H1 (cell line): ENCODE data around the gene TDRD1. TPM values are rescaled to one million over a fixed set of nuclear protein-coding genes. Genes with fewer than 3 reads are reported as not detected.

ENCODE experiments used
- CTCF ChIA-PET: fragments of 300-600 bp; sonication (Branson Sonifier 250); formaldehyde crosslinking; loops from one replicate; lab custom pipeline; 2021; ENCODE audit not compliant: partially characterized antibody; lab: Charles Lee
- POLR2A ChIA-PET: fragments of 300-600 bp; sonication (Branson Sonifier 250); formaldehyde crosslinking; loops from one replicate; lab custom pipeline; 2021; ENCODE audit warnings: inconsistent platforms; ENCODE audit not compliant: partially characterized antibody; lab: Charles Lee
- DNase-seq, 2 experiments: peaks; one replicate each; pipeline versions ENCODE4 v3.0.0 to v3.0.0-alpha.2; 2010 to 2022; ENCODE audit warnings: low spot score in 2 of 2, low read depth in 1 of 2, mixed read lengths in 1 of 2
- FAIRE-seq: peaks from 2 replicates; lab custom pipeline; 2011; peaks lifted over from hg19 to GRCh38; lab: Jason Lieb, UNC
- H2AFZ ChIP-seq: 2 replicates; pipeline ENCODE4 v1.8.1; 2012; ENCODE audit warnings: low read length, inconsistent platforms
- H2AK5ac ChIP-seq: 2 replicates; pipeline ENCODE4 v1.6.1; 2013; ENCODE audit warnings: low read depth, low read length
- H2BK120ac ChIP-seq: replicated peaks from 2 replicates; pipeline ENCODE3; 2013; ENCODE audit warnings: low read depth, low read length, inconsistent platforms
- H2BK12ac ChIP-seq: 2 replicates; pipeline ENCODE4 v1.6.1; 2013; ENCODE audit warnings: low read depth, low read length
- H2BK15ac ChIP-seq: 2 replicates; pipeline ENCODE4 v1.6.1; 2013; ENCODE audit warnings: low read length
- H2BK20ac ChIP-seq: 2 replicates; pipeline ENCODE4 v1.6.1; 2013; ENCODE audit warnings: low read length
- H2BK5ac ChIP-seq: 2 replicates; pipeline ENCODE4 v1.6.1; 2013; ENCODE audit warnings: low read depth, low read length
- H3K14ac ChIP-seq: 2 replicates; pipeline ENCODE4 v1.6.1; 2013; ENCODE audit warnings: inconsistent platforms; ENCODE audit not compliant: insufficient read length
- H3K18ac ChIP-seq: 2 replicates; pipeline ENCODE4 v1.6.1; 2013; ENCODE audit warnings: low read length; ENCODE audit errors: extremely low read depth
- H3K23ac ChIP-seq: 2 replicates; pipeline ENCODE4 v1.6.1; 2013; ENCODE audit warnings: inconsistent platforms; ENCODE audit not compliant: insufficient read length
- H3K23me2 ChIP-seq: 2 replicates; pipeline ENCODE4 v1.6.1; 2013; ENCODE audit warnings: low read depth, low read length
- H3K27ac ChIP-seq: 2 replicates; pipeline ENCODE4 v1.6.1; 2011; ENCODE audit warnings: low read depth, low read length, inconsistent platforms
- H3K27me3 ChIP-seq, 4 experiments: replicated peaks in 1 of 4; 1 replicate in 1 of 4; 2 replicates in 3 of 4; pipeline versions ENCODE4 v1.6.1 to v1.8.1; 2011 to 2013; ENCODE audit warnings: low read length in 3 of 4, mild to moderate bottlenecking in 3 of 4, inconsistent platforms in 2 of 4, mixed read lengths in 2 of 4, moderate library complexity in 1 of 4; ENCODE audit not compliant: control insufficient read depth in 3 of 4, insufficient read depth in 3 of 4; ENCODE audit errors: extremely low read depth in 1 of 4
- H3K36me3 ChIP-seq, 4 experiments: 2 replicates each; pipeline versions ENCODE4 v1.6.1 to v1.8.1; 2011 to 2013; ENCODE audit warnings: mild to moderate bottlenecking in 4 of 4, low read length in 3 of 4, moderate library complexity in 2 of 4, control low read depth in 1 of 4, inconsistent platforms in 1 of 4; ENCODE audit not compliant: insufficient read depth in 4 of 4, control insufficient read depth in 2 of 4
- H3K4ac ChIP-seq: replicated peaks from 2 replicates; pipeline ENCODE3; 2013; ENCODE audit warnings: low read length, low read depth, mixed read lengths, inconsistent platforms; ENCODE audit not compliant: insufficient read length
- H3K4me1 ChIP-seq, 4 experiments: replicated peaks in 1 of 4; 1 replicate in 1 of 4; 2 replicates in 3 of 4; pipeline versions ENCODE4 v1.6.1 to v1.8.1; 2011 to 2013; ENCODE audit warnings: low read length in 3 of 4, inconsistent platforms in 2 of 4, mixed read lengths in 1 of 4; ENCODE audit not compliant: insufficient read depth in 4 of 4, control insufficient read depth in 3 of 4
- H3K4me2 ChIP-seq, 2 experiments: 2 replicates each; pipeline versions ENCODE4 v1.6.1 to v1.8.1; 2011 to 2013; ENCODE audit warnings: low read depth in 2 of 2, low read length in 2 of 2, control low read depth in 1 of 2, inconsistent platforms in 1 of 2, mild to moderate bottlenecking in 1 of 2; ENCODE audit not compliant: insufficient read depth in 1 of 2
- H3K4me3 ChIP-seq, 4 experiments: fragments of 200-600, 300-600 bp in 1 of 4; sonication (generic), shearing (Covaris generic), sonication (Bioruptor Twin) in 1 of 4; 2 replicates each; pipeline versions ENCODE4 v1.5.1 to v1.8.1; 2011 to 2016; ENCODE audit warnings: low read length in 4 of 4, low read depth in 3 of 4, control low read depth in 2 of 4, inconsistent platforms in 2 of 4, mild to moderate bottlenecking in 2 of 4, mixed read lengths in 1 of 4, moderate library complexity in 1 of 4; ENCODE audit not compliant: insufficient read depth in 2 of 4; ENCODE audit errors: extremely low read depth in 1 of 4
- H3K56ac ChIP-seq: replicated peaks from 2 replicates; pipeline ENCODE3; 2013; ENCODE audit warnings: low read depth, mild to moderate bottlenecking, mixed read lengths, low read length, inconsistent platforms; ENCODE audit not compliant: insufficient read length
- H3K79me1 ChIP-seq: 2 replicates; pipeline ENCODE4 v1.6.1; 2013; ENCODE audit warnings: low read depth, low read length, control low read depth
- H3K79me2 ChIP-seq, 2 experiments: 2 replicates each; pipeline versions ENCODE4 v1.6.1 to v1.8.1; 2012 to 2013; ENCODE audit warnings: low read length in 2 of 2, mild to moderate bottlenecking in 2 of 2, inconsistent platforms in 1 of 2; ENCODE audit not compliant: insufficient read depth in 2 of 2, control insufficient read depth in 1 of 2
- H3K9ac ChIP-seq, 4 experiments: replicated peaks in 1 of 4; 1 replicate in 1 of 4; 2 replicates in 3 of 4; pipeline versions ENCODE4 v1.6.1 to v1.8.1; 2011 to 2013; ENCODE audit warnings: low read depth in 3 of 4, low read length in 3 of 4, control low read depth in 2 of 4, mild to moderate bottlenecking in 2 of 4, moderate library complexity in 2 of 4, inconsistent platforms in 1 of 4; ENCODE audit errors: extremely low read depth in 1 of 4
- H3K9me3 ChIP-seq, 2 experiments: 2 replicates each; pipeline versions ENCODE4 v1.6.1 to v1.8.1; 2012 to 2013; ENCODE audit warnings: mild to moderate bottlenecking in 2 of 2, moderate library complexity in 2 of 2, control low read depth in 1 of 2, inconsistent platforms in 1 of 2, low read depth in 1 of 2, low read length in 1 of 2, mixed read lengths in 1 of 2; ENCODE audit not compliant: insufficient read depth in 2 of 2
- H4K20me1 ChIP-seq, 2 experiments: replicated peaks in 1 of 2; 2 replicates each; pipeline versions ENCODE3 to v1.8.1; 2011 to 2013; ENCODE audit warnings: inconsistent platforms in 2 of 2, low read length in 2 of 2, mild to moderate bottlenecking in 1 of 2; ENCODE audit not compliant: insufficient read depth in 2 of 2, control insufficient read depth in 1 of 2
- H4K5ac ChIP-seq: 2 replicates; pipeline ENCODE4 v1.6.1; 2013; ENCODE audit warnings: low read length, low read depth, mixed read lengths, inconsistent platforms; ENCODE audit not compliant: insufficient read length
- H4K8ac ChIP-seq: 2 replicates; pipeline ENCODE4 v1.8.0; 2013; ENCODE audit warnings: mild to moderate bottlenecking, moderate library complexity, low read length, inconsistent platforms; ENCODE audit not compliant: insufficient read depth; ENCODE audit errors: extremely low read depth
- H4K91ac ChIP-seq: replicated peaks from 2 replicates; pipeline ENCODE3; 2013; ENCODE audit warnings: low read length, mixed read lengths, inconsistent platforms; ENCODE audit not compliant: insufficient read length
- CHD1 ChIP-seq: IDR thresholded peaks from 2 replicates; pipeline ENCODE4 v1.6.1; 2012; ENCODE audit warnings: low read depth, low read length, improper control_type of control experiment
- CHD2 ChIP-seq: IDR thresholded peaks from 2 replicates; pipeline ENCODE4 v1.6.1; 2012; ENCODE audit warnings: low read length, improper control_type of control experiment
- EGR1 ChIP-seq: IDR thresholded peaks from 2 replicates; pipeline ENCODE4 v1.6.1; 2011; ENCODE audit warnings: low read depth, low read length, borderline replicate concordance
- KDM4A ChIP-seq: IDR thresholded peaks from one replicate; pipeline ENCODE4 v1.7.1; 2012; ENCODE audit warnings: low read depth, mild to moderate bottlenecking, moderate library complexity, low read length, inconsistent platforms; ENCODE audit not compliant: severe bottlenecking
- KDM5A ChIP-seq: fragments of 200-600 bp; IDR thresholded peaks from 2 replicates; pipeline ENCODE4 v1.7.1; 2012; ENCODE audit warnings: mild to moderate bottlenecking, low read length, inconsistent platforms, mixed read lengths
- POLR2A ChIP-seq, 2 experiments: IDR thresholded peaks; 1 replicate in 1 of 2; 2 replicates in 1 of 2; pipeline ENCODE4 v1.6.1; 2011; ENCODE audit warnings: low read depth in 2 of 2, low read length in 2 of 2, mild to moderate bottlenecking in 2 of 2; ENCODE audit errors: control extremely low read depth in 1 of 2
- RAD21 ChIP-seq, 2 experiments: IDR thresholded peaks in 1 of 2; conservative IDR thresholded peaks in 1 of 2; 2 replicates each; pipeline ENCODE4 v1.6.1; 2011; ENCODE audit warnings: low read depth in 2 of 2, low read length in 2 of 2, improper control_type of control experiment in 1 of 2, inconsistent platforms in 1 of 2, mild to moderate bottlenecking in 1 of 2, moderate library complexity in 1 of 2
- TAF1 ChIP-seq: IDR thresholded peaks from 2 replicates; pipeline ENCODE4 v1.6.1; 2011; ENCODE audit warnings: mild to moderate bottlenecking, low read depth, low read length
- TAF7 ChIP-seq: optimal IDR thresholded peaks from 2 replicates; pipeline ENCODE3; 2011; ENCODE audit warnings: low read depth, mild to moderate bottlenecking, inconsistent platforms, low read length, moderate library complexity, borderline replicate concordance
- TEAD4 ChIP-seq: IDR thresholded peaks from 2 replicates; pipeline ENCODE4 v1.6.1; 2012; ENCODE audit warnings: low read depth, low read length, inconsistent platforms, mixed read lengths
- ZNF274 ChIP-seq: IDR thresholded peaks from 2 replicates; pipeline ENCODE4 v1.7.0; 2012; ENCODE audit warnings: low read length, borderline replicate concordance; ENCODE audit errors: extremely low read depth
- WGBS, 2 experiments: shearing (Covaris generic) in 1 of 2; methylation state at CpG; one replicate each; pipeline versions ENCODE4 v1.1.6 to v1.1.7; 2013 to 2015; ENCODE audit warnings: low lambda C conversion rate in 2 of 2, mixed read lengths in 2 of 2, inconsistent platforms in 1 of 2, low coverage in 1 of 2, missing lambda C conversion rate in 1 of 2; ENCODE audit not compliant: insufficient replicate concordance in 2 of 2, insufficient coverage in 1 of 2, insufficient read length in 1 of 2; ENCODE audit errors: extremely low coverage in 1 of 2, missing lambda C conversion rate in 1 of 2; 5-methylcytosine and 5-hydroxymethylcytosine counted together
- polyA plus RNA-seq, 7 experiments: library from polyadenylated mRNA; depleted of rRNA in 3 of 7; stranded (reverse) in 5 of 7; unstranded in 2 of 7; fragments of >200 nt in 5 of 7; fragments of 200-250 nt in 2 of 7; gene quantifications; 1 replicate in 5 of 7; 2 replicates in 1 of 7; 4 replicates in 1 of 7; pipeline versions ENCODE4 v1.2.1 to v1.2.3, GENCODE V29; 2011 to 2013; ENCODE audit warnings: missing spikeins in 2 of 7, mixed read lengths in 2 of 7
- total RNA-seq: library from RNA; stranded (reverse); fragmentation: NEBNext Ultra II Directional; extraction: Animal tissue kit (Norgen Biotek cat#: 25700); gene quantifications from 2 replicates; pipeline ENCODE4 v1.2.1, GENCODE V29; 2021
- TF ChIP-seq, protein P1 (sequence below), 3 experiments: IDR thresholded peaks; 1 replicate in 2 of 3; 2 replicates in 1 of 3; pipeline versions ENCODE4 v1.5.1 to v1.6.1; 2011; ENCODE audit warnings: low read length in 3 of 3, mild to moderate bottlenecking in 3 of 3, inconsistent platforms in 2 of 3, low read depth in 1 of 3, moderate library complexity in 1 of 3; ENCODE audit not compliant: insufficient read depth in 1 of 3; ENCODE audit errors: control extremely low read depth in 1 of 3

Gene TDRD1
- total and polyA plus RNA-seq, 2 of the 8 experiments (the other 6 are each of a cell fraction or from before 2014, with no cell fraction given): 0.02 to 0.71 TPM

DNA sequence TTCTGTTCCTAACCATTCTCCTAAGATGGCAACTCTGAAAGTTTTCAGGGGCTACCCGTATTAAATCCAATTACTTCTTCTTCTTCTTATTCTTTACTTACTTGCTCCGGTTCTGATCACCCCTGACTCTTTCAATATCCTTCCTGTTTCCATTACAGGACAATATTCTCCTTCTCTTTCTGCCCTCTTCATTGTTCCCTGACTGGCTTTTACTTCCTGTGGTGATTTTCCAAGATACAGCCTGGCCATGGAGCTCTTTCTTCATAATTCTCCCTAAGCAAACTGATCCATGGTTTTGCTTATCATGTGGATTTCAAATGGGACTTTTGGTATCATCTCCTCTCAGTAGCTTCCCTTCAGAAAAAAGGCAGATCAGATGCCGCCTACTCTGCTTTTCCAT, 40.6 kb upstream of the TDRD1 start:
- Histone ChIP-seq H4K91ac (no peak overlapping the region), H4K20me1 (peaks cover 0 to 2% of the 10 kb centered on the region in 2 experiments), H2AFZ (no peak overlapping the region), H3K36me3 (peaks cover 2 to 30% (median 5%) of the 10 kb centered on the region in 4 experiments; a peak in 5 of 8 replicates), H2BK12ac (no peak overlapping the region), H3K9ac (no peak overlapping the region), H4K5ac (no peak overlapping the region), H3K4me1 (no peaks in the 10 kb centered on the region)
- FAIRE-seq: no peak
- CTCF ChIA-PET: interaction anchor here (0.6 kb wide), 1 partner anchor 448 kb away, joined by 3 read pairs; no protein-coding TSS in a partner anchor
- TF ChIP-seq RAD21 (IDR thresholded peaks at IDR 0.05 in 1 of 2, conservative IDR thresholded peaks at IDR 0.05 in 1 of 2; ENCODE audit: low read depth in 2 of 2, low read length in 2 of 2) (no peak), TAF1 (no peak), TEAD4 (no peak), POLR2A (IDR thresholded peaks at IDR 0.05; ENCODE audit: control extremely low read depth in 1 of 2, low read depth in 2 of 2, low read length in 2 of 2) (no peak), CHD1 (no peak), TAF7 (no peak), CHD2 (no peak), EGR1 (no peak), KDM5A (no peak), KDM4A (no peak), ZNF274 (no peak)
- TF ChIP-seq, protein P1, sequence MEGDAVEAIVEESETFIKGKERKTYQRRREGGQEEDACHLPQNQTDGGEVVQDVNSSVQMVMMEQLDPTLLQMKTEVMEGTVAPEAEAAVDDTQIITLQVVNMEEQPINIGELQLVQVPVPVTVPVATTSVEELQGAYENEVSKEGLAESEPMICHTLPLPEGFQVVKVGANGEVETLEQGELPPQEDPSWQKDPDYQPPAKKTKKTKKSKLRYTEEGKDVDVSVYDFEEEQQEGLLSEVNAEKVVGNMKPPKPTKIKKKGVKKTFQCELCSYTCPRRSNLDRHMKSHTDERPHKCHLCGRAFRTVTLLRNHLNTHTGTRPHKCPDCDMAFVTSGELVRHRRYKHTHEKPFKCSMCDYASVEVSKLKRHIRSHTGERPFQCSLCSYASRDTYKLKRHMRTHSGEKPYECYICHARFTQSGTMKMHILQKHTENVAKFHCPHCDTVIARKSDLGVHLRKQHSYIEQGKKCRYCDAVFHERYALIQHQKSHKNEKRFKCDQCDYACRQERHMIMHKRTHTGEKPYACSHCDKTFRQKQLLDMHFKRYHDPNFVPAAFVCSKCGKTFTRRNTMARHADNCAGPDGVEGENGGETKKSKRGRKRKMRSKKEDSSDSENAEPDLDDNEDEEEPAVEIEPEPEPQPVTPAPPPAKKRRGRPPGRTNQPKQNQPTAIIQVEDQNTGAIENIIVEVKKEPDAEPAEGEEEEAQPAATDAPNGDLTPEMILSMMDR (IDR thresholded peaks at IDR 0.05; ENCODE audit: control extremely low read depth in 1 of 3, insufficient read depth in 1 of 3, low read depth in 1 of 3, low read length in 3 of 3): no peak
- TF ChIP-seq, all 59 proteins: peak for 0
- no peak overlapping the region for H3K56ac ChIP-seq
- H2BK120ac ChIP-seq: no peak overlapping the region
- DNase-seq: no peak
- no peak overlapping the region for H4K8ac ChIP-seq
- H3K23me2 ChIP-seq: no peaks in the 10 kb centered on the region
- H3K4me3 ChIP-seq: no peak overlapping the region
- H3K23ac ChIP-seq: no peak overlapping the region
- no peaks in the 10 kb centered on the region for H3K27me3 ChIP-seq
- H3K14ac ChIP-seq: no peak overlapping the region
- H3K79me1 ChIP-seq: no peaks in the 10 kb centered on the region
- no peak overlapping the region for H3K18ac ChIP-seq
- 86 to 100% methylated on average over 1 to 3 of the region's 3 CpGs for WGBS, 2 experiments
- H3K9me3 ChIP-seq: no peaks in the 10 kb centered on the region
- no peak overlapping the region for H2AK5ac ChIP-seq
- H3K27ac ChIP-seq: no peak overlapping the region
- H3K4ac ChIP-seq: no peak overlapping the region
- H3K79me2 ChIP-seq: no peaks in the 10 kb centered on the region
- no peak overlapping the region for H2BK20ac ChIP-seq
- H3K4me2 ChIP-seq: no peak overlapping the region
- POLR2A ChIA-PET: no interaction called here
- no peak overlapping the region for H2BK15ac ChIP-seq
- no peak overlapping the region for H2BK5ac ChIP-seq
